DLD1 (cell line): ENCODE results near the gene YPEL2.
"Not testable (repeated sequence)": the region's sequence is repeated elsewhere in the genome, so short reads cannot be mapped to it uniquely, and the experiment has no call there.

ENCODE experiments used
- in situ Hi-C: cut with HindIII; loops from 2 replicates; pipeline ENCODE4 v1.10.0; 2017; ENCODE audit warnings: low sequenced_read_pairs

Gene YPEL2

GRCh38 chr17:59400858-59401257, 69.4 kb downstream of the YPEL2 start:
- in situ Hi-C loops = no loop called here

GRCh38 chr17:59401274-59401673, 69.8 kb downstream of the YPEL2 start:
- in situ Hi-C loops = no loop called here

- in situ Hi-C loops = no loop called here
These were observed 70.3 kb downstream of the YPEL2 start for GRCh38 chr17:59401725-59402124.

- in situ Hi-C loops = no loop called here
These were observed 71.3 kb downstream of the YPEL2 start for GRCh38 chr17:59402760-59403159.

- in situ Hi-C loops = no loop called here
These were observed 73.0 kb downstream of the YPEL2 start for GRCh38 chr17:59404471-59404870.

- in situ Hi-C loops = no loop called here
These were observed 74.7 kb downstream of the YPEL2 start for GRCh38 chr17:59405944-59406705.

GRCh38 chr17:59406808-59407381, 75.4 kb downstream of the YPEL2 start:
- in situ Hi-C loops = no loop called here

- in situ Hi-C loops = no loop called here
These were observed 78.0 kb downstream of the YPEL2 start for GRCh38 chr17:59409336-59410048.

GRCh38 chr17:59410049-59410437, 78.6 kb downstream of the YPEL2 start:
- in situ Hi-C loops = no loop called here

GRCh38 chr17:59412431-59412830, 81.0 kb downstream of the YPEL2 start:
- in situ Hi-C loops = not testable (repeated sequence)

- in situ Hi-C loops = no loop called here
These were observed 81.7 kb downstream of the YPEL2 start for GRCh38 chr17:59413014-59413766.

- in situ Hi-C loops = no loop called here
These were observed 83.9 kb downstream of the YPEL2 start for GRCh38 chr17:59415397-59415796.

- in situ Hi-C loops = no loop called here
These were observed 84.7 kb downstream of the YPEL2 start for GRCh38 chr17:59416184-59416583.

GRCh38 chr17:59417452-59417851, 86.0 kb downstream of the YPEL2 start:
- in situ Hi-C loops = no loop called here

- in situ Hi-C loops = no loop called here
These were observed 87.3 kb downstream of the YPEL2 start for GRCh38 chr17:59418732-59419166.

GRCh38 chr17:59420901-59421300, 89.4 kb downstream of the YPEL2 start:
- in situ Hi-C loops = no loop called here

- in situ Hi-C loops = no loop called here
These were observed 90.3 kb downstream of the YPEL2 start for GRCh38 chr17:59421722-59422121.

- in situ Hi-C loops = no loop called here
These were observed 91.8 kb downstream of the YPEL2 start for GRCh38 chr17:59423137-59423724.

GRCh38 chr17:59423903-59424302, 92.4 kb downstream of the YPEL2 start:
- in situ Hi-C loops = no loop called here

GRCh38 chr17:59424331-59424730, 92.9 kb downstream of the YPEL2 start:
- in situ Hi-C loops = no loop called here
